Keratinocyte (primary cell): ENCODE measurements around the gene VPS41. TPM values are rescaled to one million over a fixed set of nuclear protein-coding genes. Genes with fewer than 3 reads are reported as not detected.

Source experiments
- DNase-seq: peaks from one replicate; pipeline ENCODE4 v3.0.0-alpha.2; 2011; ENCODE audit warnings: low read depth, missing footprints, low spot score
- FAIRE-seq: peaks from 2 replicates; lab custom pipeline; 2011; peaks lifted over from hg19 to GRCh38; lab: Jason Lieb, UNC
- H2AFZ ChIP-seq: 2 replicates; pipeline ENCODE4 v1.6.0; 2012; ENCODE audit warnings: low read length, control low read depth, inconsistent platforms; ENCODE audit not compliant: control insufficient read depth
- H3K27ac ChIP-seq: 2 replicates; pipeline ENCODE4 v1.5.1; 2011; ENCODE audit warnings: low read length; ENCODE audit not compliant: control insufficient read depth, insufficient read depth
- H3K27me3 ChIP-seq: 3 replicates; pipeline ENCODE4 v1.6.0; 2011; ENCODE audit warnings: low read length; ENCODE audit not compliant: control insufficient read depth, insufficient read depth; ENCODE audit errors: extremely low read depth
- H3K36me3 ChIP-seq, 2 experiments: 2 replicates in 1 of 2; 3 replicates in 1 of 2; pipeline ENCODE4 v1.5.1; 2011; ENCODE audit warnings: low read length in 2 of 2, mild to moderate bottlenecking in 1 of 2; ENCODE audit not compliant: control insufficient read depth in 2 of 2, insufficient read depth in 2 of 2; ENCODE audit errors: extremely low read depth in 1 of 2
- H3K4me1 ChIP-seq: 3 replicates; pipeline ENCODE4 v1.5.1; 2011; ENCODE audit warnings: low read length; ENCODE audit not compliant: control insufficient read depth, insufficient read depth; ENCODE audit errors: extremely low read depth
- H3K4me2 ChIP-seq: 3 replicates; pipeline ENCODE4 v1.6.0; 2011; ENCODE audit warnings: low read depth, low read length; ENCODE audit not compliant: control insufficient read depth, insufficient read depth; ENCODE audit errors: extremely low read depth
- H3K4me3 ChIP-seq, 3 experiments: fragments of 200-600 bp in 1 of 3; sonication (generic) in 1 of 3; 2 replicates in 2 of 3; 3 replicates in 1 of 3; pipeline ENCODE4 v1.5.1; 2011 to 2016; ENCODE audit warnings: low read length in 3 of 3, mild to moderate bottlenecking in 3 of 3, control low read depth in 2 of 3, inconsistent platforms in 1 of 3, low read depth in 1 of 3, mixed read lengths in 1 of 3, mixed run types in 1 of 3, moderate library complexity in 1 of 3; ENCODE audit not compliant: control insufficient read depth in 2 of 3, insufficient read depth in 2 of 3; ENCODE audit errors: extremely low read depth in 1 of 3
- H3K79me2 ChIP-seq: 2 replicates; pipeline ENCODE4 v1.6.0; 2012; ENCODE audit warnings: low read length; ENCODE audit not compliant: control insufficient read depth, insufficient read depth
- H3K9ac ChIP-seq: 3 replicates; pipeline ENCODE4 v1.6.0; 2011; ENCODE audit warnings: low read length; ENCODE audit not compliant: control insufficient read depth, insufficient read depth; ENCODE audit errors: extremely low read depth
- H3K9me1 ChIP-seq: 3 replicates; pipeline ENCODE4 v1.6.0; 2011; ENCODE audit warnings: low read length; ENCODE audit not compliant: control insufficient read depth, insufficient read depth; ENCODE audit errors: extremely low read depth
- H3K9me3 ChIP-seq: 2 replicates; pipeline ENCODE4 v1.5.1; 2012; ENCODE audit warnings: low read depth, low read length; ENCODE audit not compliant: control insufficient read depth
- H4K20me1 ChIP-seq: 3 replicates; pipeline ENCODE4 v1.6.0; 2011; ENCODE audit warnings: low read length; ENCODE audit not compliant: control insufficient read depth, insufficient read depth; ENCODE audit errors: extremely low read depth
- CTCF ChIP-seq, 3 experiments: IDR thresholded peaks in 1 of 3; conservative IDR thresholded peaks in 1 of 3; optimal IDR thresholded peaks in 1 of 3; 2 replicates in 2 of 3; 3 replicates in 1 of 3; pipeline versions ENCODE3 to v1.5.1; 2011; ENCODE audit warnings: low read length in 3 of 3, mild to moderate bottlenecking in 3 of 3, moderate library complexity in 2 of 3, control low read depth in 1 of 3, inconsistent platforms in 1 of 3; ENCODE audit not compliant: insufficient read depth in 2 of 3; ENCODE audit errors: extremely low read depth in 1 of 3
- EZH2 ChIP-seq: IDR thresholded peaks from one replicate; pipeline ENCODE4 v1.6.1; 2012; ENCODE audit warnings: inconsistent platforms, mild to moderate bottlenecking, low read length, moderate library complexity
- dilution Hi-C: fragments of 300-500 bp; cut with MboI; formaldehyde crosslinking; loops from one replicate; pipeline ENCODE4 v1.7.0; 2020; ENCODE audit warnings: low sequenced_read_pairs; ENCODE audit not compliant: extremely low pct_ligation_motif_present
- polyA plus RNA-seq, 5 experiments: library from polyadenylated mRNA; depleted of rRNA in 3 of 5; stranded (reverse) in 3 of 5; stranded (forward) in 1 of 5; unstranded in 1 of 5; fragments of >200 nt; gene quantifications; 1 replicate in 1 of 5; 2 replicates in 3 of 5; 3 replicates in 1 of 5; pipeline versions ENCODE4 v1.2.1 to v1.2.3, GENCODE V29; 2011 to 2012; ENCODE audit warnings: missing spikeins in 2 of 5, low read depth in 1 of 5, low replicate concordance in 1 of 5

VPS41 gene
- polyA plus RNA-seq, 1 donor (not counting 4 experiments of a cell fraction or from before 2014, with no cell fraction given) = 38.1 TPM

DNA sequence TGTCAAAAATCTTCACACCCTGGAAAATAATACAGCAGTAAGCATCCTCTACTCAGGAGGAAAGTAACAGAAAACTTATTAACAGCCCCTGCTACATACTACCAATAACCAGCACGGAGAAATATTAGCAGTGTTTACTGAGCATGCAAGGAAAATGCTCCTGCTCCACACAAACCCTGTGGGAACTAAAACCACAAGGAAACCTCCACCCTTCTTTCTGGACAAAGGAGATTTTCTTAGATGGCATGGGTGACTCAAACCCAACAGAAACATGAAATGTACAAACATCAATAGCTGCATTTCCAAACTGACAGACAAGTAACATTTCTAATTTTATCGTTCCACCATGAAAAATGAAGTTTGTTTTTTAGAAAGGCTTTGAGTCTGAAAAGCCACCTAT is 113.4 kb downstream of the VPS41 start:
- no peak overlapping the region for H3K4me3 ChIP-seq
- H3K4me2 ChIP-seq = no peak overlapping the region
- H3K27ac ChIP-seq = no peak overlapping the region
- no peaks in the 10 kb centered on the region for H3K9me1 ChIP-seq
- peaks cover 0 to 5% of the 10 kb centered on the region in 2 experiments for H3K36me3 ChIP-seq
- H3K9me3 ChIP-seq = no peaks in the 10 kb centered on the region
- no peaks in the 10 kb centered on the region for H4K20me1 ChIP-seq
- H3K27me3 ChIP-seq = no peaks in the 10 kb centered on the region
- H3K4me1 ChIP-seq = peaks cover 3% of the 10 kb centered on the region
- dilution Hi-C loops = no loop called here
- no peaks in the 10 kb centered on the region for H3K79me2 ChIP-seq
- H3K9ac ChIP-seq = no peak overlapping the region
- H2AFZ ChIP-seq = no peak overlapping the region
- TF ChIP-seq CTCF (optimal IDR thresholded peaks at IDR 0.05 in 1 of 3, IDR thresholded peaks at IDR 0.05 in 1 of 3, conservative IDR thresholded peaks at IDR 0.05 in 1 of 3; ENCODE audit: extremely low read depth in 1 of 3, insufficient read depth in 2 of 3, low read length in 3 of 3) (no peak), EZH2 (no peak)
- DNase-seq (no peak), FAIRE-seq (no peak)

DNA sequence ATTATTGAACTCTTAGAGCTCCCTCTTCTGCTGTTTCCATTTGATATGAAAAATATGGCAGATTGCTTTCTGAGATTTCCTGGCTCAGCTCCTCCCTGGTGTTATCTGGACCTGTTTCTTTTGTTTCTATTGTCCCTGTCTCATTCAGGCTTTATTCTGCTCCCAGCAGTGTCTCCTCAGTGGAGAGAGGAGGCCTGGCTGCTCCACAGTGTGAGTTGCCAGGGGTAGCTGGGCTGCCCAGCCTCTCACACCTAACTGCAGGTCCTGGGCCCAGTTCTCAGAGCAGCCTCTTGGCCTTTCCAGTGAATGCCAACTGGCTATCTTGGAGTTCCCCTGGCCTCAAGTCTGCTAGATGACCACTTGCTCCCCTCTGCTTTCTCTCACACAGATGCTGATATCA is 127.0 kb downstream of the VPS41 start:
- H3K79me2 ChIP-seq = no peaks in the 10 kb centered on the region
- no peak overlapping the region for H3K4me2 ChIP-seq
- FAIRE-seq (no peak), DNase-seq (no peak)
- no peaks in the 10 kb centered on the region for H3K9me3 ChIP-seq
- no peak overlapping the region for H2AFZ ChIP-seq
- H3K36me3 ChIP-seq = no peaks in the 10 kb centered on the region
- no peak overlapping the region for H3K4me3 ChIP-seq
- no peak for TF ChIP-seq EZH2
- no peak for TF ChIP-seq CTCF (optimal IDR thresholded peaks at IDR 0.05 in 1 of 3, IDR thresholded peaks at IDR 0.05 in 1 of 3, conservative IDR thresholded peaks at IDR 0.05 in 1 of 3; ENCODE audit: extremely low read depth in 1 of 3, insufficient read depth in 2 of 3, low read length in 3 of 3)
- H3K9ac ChIP-seq = no peak overlapping the region
- no peaks in the 10 kb centered on the region for H3K9me1 ChIP-seq
- no peak overlapping the region for H3K27ac ChIP-seq
- H3K27me3 ChIP-seq = no peaks in the 10 kb centered on the region
- no peaks in the 10 kb centered on the region for H3K4me1 ChIP-seq
- no peaks in the 10 kb centered on the region for H4K20me1 ChIP-seq
- dilution Hi-C loops = no loop called here
